Keratinocyte (primary cell): ENCODE results near the gene CDKN1B. TPM values are rescaled to one million over a fixed set of nuclear protein-coding genes. Genes with fewer than 3 reads are reported as not detected.

Experiments used
- DNase-seq: peaks from one replicate; pipeline ENCODE4 v3.0.0-alpha.2; 2011; ENCODE audit warnings: low read depth, missing footprints, low spot score
- FAIRE-seq: peaks from 2 replicates; lab custom pipeline; 2011; peaks lifted over from hg19 to GRCh38; lab: Jason Lieb, UNC
- H2AFZ ChIP-seq: 2 replicates; pipeline ENCODE4 v1.6.0; 2012; ENCODE audit warnings: low read length, control low read depth, inconsistent platforms; ENCODE audit not compliant: control insufficient read depth
- H3K27ac ChIP-seq: 2 replicates; pipeline ENCODE4 v1.5.1; 2011; ENCODE audit warnings: low read length; ENCODE audit not compliant: control insufficient read depth, insufficient read depth
- H3K27me3 ChIP-seq: 3 replicates; pipeline ENCODE4 v1.6.0; 2011; ENCODE audit warnings: low read length; ENCODE audit not compliant: control insufficient read depth, insufficient read depth; ENCODE audit errors: extremely low read depth
- H3K36me3 ChIP-seq, 2 experiments: 2 replicates in 1 of 2; 3 replicates in 1 of 2; pipeline ENCODE4 v1.5.1; 2011; ENCODE audit warnings: low read length in 2 of 2, mild to moderate bottlenecking in 1 of 2; ENCODE audit not compliant: control insufficient read depth in 2 of 2, insufficient read depth in 2 of 2; ENCODE audit errors: extremely low read depth in 1 of 2
- H3K4me1 ChIP-seq: 3 replicates; pipeline ENCODE4 v1.5.1; 2011; ENCODE audit warnings: low read length; ENCODE audit not compliant: control insufficient read depth, insufficient read depth; ENCODE audit errors: extremely low read depth
- H3K4me2 ChIP-seq: 3 replicates; pipeline ENCODE4 v1.6.0; 2011; ENCODE audit warnings: low read depth, low read length; ENCODE audit not compliant: control insufficient read depth, insufficient read depth; ENCODE audit errors: extremely low read depth
- H3K4me3 ChIP-seq, 3 experiments: fragments of 200-600 bp in 1 of 3; sonication (generic) in 1 of 3; 2 replicates in 2 of 3; 3 replicates in 1 of 3; pipeline ENCODE4 v1.5.1; 2011 to 2016; ENCODE audit warnings: low read length in 3 of 3, mild to moderate bottlenecking in 3 of 3, control low read depth in 2 of 3, inconsistent platforms in 1 of 3, low read depth in 1 of 3, mixed read lengths in 1 of 3, mixed run types in 1 of 3, moderate library complexity in 1 of 3; ENCODE audit not compliant: control insufficient read depth in 2 of 3, insufficient read depth in 2 of 3; ENCODE audit errors: extremely low read depth in 1 of 3
- H3K79me2 ChIP-seq: 2 replicates; pipeline ENCODE4 v1.6.0; 2012; ENCODE audit warnings: low read length; ENCODE audit not compliant: control insufficient read depth, insufficient read depth
- H3K9ac ChIP-seq: 3 replicates; pipeline ENCODE4 v1.6.0; 2011; ENCODE audit warnings: low read length; ENCODE audit not compliant: control insufficient read depth, insufficient read depth; ENCODE audit errors: extremely low read depth
- H3K9me1 ChIP-seq: 3 replicates; pipeline ENCODE4 v1.6.0; 2011; ENCODE audit warnings: low read length; ENCODE audit not compliant: control insufficient read depth, insufficient read depth; ENCODE audit errors: extremely low read depth
- H3K9me3 ChIP-seq: 2 replicates; pipeline ENCODE4 v1.5.1; 2012; ENCODE audit warnings: low read depth, low read length; ENCODE audit not compliant: control insufficient read depth
- H4K20me1 ChIP-seq: 3 replicates; pipeline ENCODE4 v1.6.0; 2011; ENCODE audit warnings: low read length; ENCODE audit not compliant: control insufficient read depth, insufficient read depth; ENCODE audit errors: extremely low read depth
- EZH2 ChIP-seq: IDR thresholded peaks from one replicate; pipeline ENCODE4 v1.6.1; 2012; ENCODE audit warnings: inconsistent platforms, mild to moderate bottlenecking, low read length, moderate library complexity
- dilution Hi-C: fragments of 300-500 bp; cut with MboI; formaldehyde crosslinking; loops from one replicate; pipeline ENCODE4 v1.7.0; 2020; ENCODE audit warnings: low sequenced_read_pairs; ENCODE audit not compliant: extremely low pct_ligation_motif_present
- polyA plus RNA-seq, 5 experiments: library from polyadenylated mRNA; depleted of rRNA in 3 of 5; stranded (reverse) in 3 of 5; stranded (forward) in 1 of 5; unstranded in 1 of 5; fragments of >200 nt; gene quantifications; 1 replicate in 1 of 5; 2 replicates in 3 of 5; 3 replicates in 1 of 5; pipeline versions ENCODE4 v1.2.1 to v1.2.3, GENCODE V29; 2011 to 2012; ENCODE audit warnings: missing spikeins in 2 of 5, low read depth in 1 of 5, low replicate concordance in 1 of 5
- TF ChIP-seq, protein P1 (sequence below), 3 experiments: IDR thresholded peaks in 1 of 3; conservative IDR thresholded peaks in 1 of 3; optimal IDR thresholded peaks in 1 of 3; 2 replicates in 2 of 3; 3 replicates in 1 of 3; pipeline versions ENCODE3 to v1.5.1; 2011; ENCODE audit warnings: low read length in 3 of 3, mild to moderate bottlenecking in 3 of 3, moderate library complexity in 2 of 3, control low read depth in 1 of 3, inconsistent platforms in 1 of 3; ENCODE audit not compliant: insufficient read depth in 2 of 3; ENCODE audit errors: extremely low read depth in 1 of 3

The CDKN1B gene
- polyA plus RNA-seq, 1 donor (not counting 4 experiments of a cell fraction or from before 2014, with no cell fraction given) = 5.1 TPM

DNA sequence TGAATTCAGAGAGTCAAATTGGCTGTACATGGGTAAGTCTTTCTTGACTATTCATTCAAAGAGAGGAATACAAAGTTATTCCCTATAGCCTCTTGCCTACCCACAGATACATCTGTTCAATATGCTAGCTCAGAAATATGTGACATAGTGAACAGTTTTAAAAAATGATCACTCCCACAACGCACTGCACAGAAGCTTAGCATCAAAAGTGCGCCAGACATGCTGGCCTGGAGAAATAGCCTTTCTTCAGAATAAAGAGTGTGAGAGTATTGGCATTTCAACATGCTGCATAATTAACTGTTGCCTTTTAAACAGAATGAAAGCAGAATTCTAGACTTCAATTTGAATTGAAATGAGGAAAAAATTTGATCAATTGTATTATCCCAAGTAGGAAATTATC is 48.1 kb upstream of the CDKN1B start:
- dilution Hi-C loops = no loop called here
- Histone ChIP-seq H3K27ac (no peak overlapping the region), H3K4me2 (no peak overlapping the region), H3K4me3 (no peak overlapping the region), H3K27me3 (no peaks in the 10 kb centered on the region), H3K79me2 (no peaks in the 10 kb centered on the region), H3K9ac (no peak overlapping the region), H3K9me1 (no peaks in the 10 kb centered on the region), H4K20me1 (no peaks in the 10 kb centered on the region), H3K9me3 (no peaks in the 10 kb centered on the region), H2AFZ (no peak overlapping the region), H3K4me1 (no peaks in the 10 kb centered on the region), H3K36me3 (no peaks in the 10 kb centered on the region)
- TF ChIP-seq, protein P1, sequence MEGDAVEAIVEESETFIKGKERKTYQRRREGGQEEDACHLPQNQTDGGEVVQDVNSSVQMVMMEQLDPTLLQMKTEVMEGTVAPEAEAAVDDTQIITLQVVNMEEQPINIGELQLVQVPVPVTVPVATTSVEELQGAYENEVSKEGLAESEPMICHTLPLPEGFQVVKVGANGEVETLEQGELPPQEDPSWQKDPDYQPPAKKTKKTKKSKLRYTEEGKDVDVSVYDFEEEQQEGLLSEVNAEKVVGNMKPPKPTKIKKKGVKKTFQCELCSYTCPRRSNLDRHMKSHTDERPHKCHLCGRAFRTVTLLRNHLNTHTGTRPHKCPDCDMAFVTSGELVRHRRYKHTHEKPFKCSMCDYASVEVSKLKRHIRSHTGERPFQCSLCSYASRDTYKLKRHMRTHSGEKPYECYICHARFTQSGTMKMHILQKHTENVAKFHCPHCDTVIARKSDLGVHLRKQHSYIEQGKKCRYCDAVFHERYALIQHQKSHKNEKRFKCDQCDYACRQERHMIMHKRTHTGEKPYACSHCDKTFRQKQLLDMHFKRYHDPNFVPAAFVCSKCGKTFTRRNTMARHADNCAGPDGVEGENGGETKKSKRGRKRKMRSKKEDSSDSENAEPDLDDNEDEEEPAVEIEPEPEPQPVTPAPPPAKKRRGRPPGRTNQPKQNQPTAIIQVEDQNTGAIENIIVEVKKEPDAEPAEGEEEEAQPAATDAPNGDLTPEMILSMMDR (optimal IDR thresholded peaks at IDR 0.05 in 1 of 3, IDR thresholded peaks at IDR 0.05 in 1 of 3, conservative IDR thresholded peaks at IDR 0.05 in 1 of 3; ENCODE audit: extremely low read depth in 1 of 3, insufficient read depth in 2 of 3, low read length in 3 of 3) = no peak
- no peak for TF ChIP-seq EZH2
- FAIRE-seq = no peak
- no peak for DNase-seq

DNA sequence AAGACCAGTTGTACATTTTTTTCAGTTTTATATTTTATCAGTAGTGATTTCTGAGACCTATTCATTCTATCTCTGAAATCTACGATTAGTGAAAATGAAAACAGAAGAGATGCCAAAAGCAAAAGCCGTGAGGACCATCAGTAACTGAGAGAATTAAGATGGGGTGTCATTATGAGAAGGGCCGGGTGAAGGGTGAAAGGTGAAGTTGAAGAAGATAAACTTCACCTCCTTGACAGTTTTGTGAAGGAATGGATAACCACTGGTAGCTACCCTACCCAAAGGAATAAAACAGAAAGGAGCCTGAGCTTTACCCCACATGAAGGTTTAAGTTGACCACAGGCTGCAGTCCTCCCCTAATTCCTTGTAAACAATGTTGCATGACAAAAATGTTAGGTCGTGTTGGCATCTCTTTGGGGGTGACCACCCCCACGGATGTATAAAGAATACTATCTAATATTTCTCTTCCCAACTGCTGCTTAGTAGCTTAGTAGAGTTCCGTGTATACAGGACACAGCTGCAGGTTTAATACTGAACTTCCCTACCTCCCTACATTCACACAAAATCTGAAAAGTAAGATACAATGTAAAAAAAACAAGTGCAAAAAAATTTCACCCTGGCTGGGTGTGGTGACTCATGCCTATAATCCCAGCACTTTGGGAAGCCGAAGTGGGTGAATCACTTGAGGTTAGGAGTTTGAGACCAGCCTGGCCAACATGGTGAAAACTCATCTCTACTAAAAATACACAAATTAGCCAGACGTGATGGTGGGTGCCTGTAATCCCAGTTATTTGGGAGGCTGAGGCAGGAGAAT is 45.1 kb upstream of the CDKN1B start:
- H3K4me3 ChIP-seq = no peak overlapping the region
- no peak overlapping the region for H3K27ac ChIP-seq
- no peaks in the 10 kb centered on the region for H3K9me1 ChIP-seq
- no peak overlapping the region for H3K9ac ChIP-seq
- FAIRE-seq = no peak
- no peak overlapping the region for H3K4me2 ChIP-seq
- H2AFZ ChIP-seq = no peak overlapping the region
- H4K20me1 ChIP-seq = no peaks in the 10 kb centered on the region
- no peaks in the 10 kb centered on the region for H3K36me3 ChIP-seq
- dilution Hi-C loops = no loop called here
- no peaks in the 10 kb centered on the region for H3K27me3 ChIP-seq
- H3K79me2 ChIP-seq = no peaks in the 10 kb centered on the region
- TF ChIP-seq, protein P1 (optimal IDR thresholded peaks at IDR 0.05 in 1 of 3, IDR thresholded peaks at IDR 0.05 in 1 of 3, conservative IDR thresholded peaks at IDR 0.05 in 1 of 3; ENCODE audit: extremely low read depth in 1 of 3, insufficient read depth in 2 of 3, low read length in 3 of 3) = no peak
- no peak for TF ChIP-seq EZH2
- H3K9me3 ChIP-seq = no peaks in the 10 kb centered on the region
- DNase-seq = no peak
- no peaks in the 10 kb centered on the region for H3K4me1 ChIP-seq
